Prostate gland (tissue), 2 donors: ENCODE results near the gene KANK4.

Source experiments
- POLR2A ChIP-seq: fragments of 450-650 bp; IDR thresholded peaks from one replicate; pipeline ENCODE4 v1.6.1; 2016; ENCODE audit warnings: antibody characterized with exemption, mild to moderate bottlenecking
- POLR2AphosphoS5 ChIP-seq: sonication (generic); formaldehyde crosslinking; IDR thresholded peaks from one replicate; pipeline ENCODE4 v1.6.1; 2017; ENCODE audit warnings: antibody characterized with exemption
- TF ChIP-seq, protein P1 (sequence below), 4 experiments: fragments of 200-600 bp in 2 of 4; fragments of 450-650 bp in 2 of 4; sonication (generic) in 2 of 4; IDR thresholded peaks; 1 replicate in 3 of 4; 2 replicates in 1 of 4; pipeline ENCODE4 v1.5.1; 2016 to 2019; ENCODE audit warnings: antibody characterized with exemption in 4 of 4, mild to moderate bottlenecking in 2 of 4, moderate library complexity in 2 of 4

DNA sequence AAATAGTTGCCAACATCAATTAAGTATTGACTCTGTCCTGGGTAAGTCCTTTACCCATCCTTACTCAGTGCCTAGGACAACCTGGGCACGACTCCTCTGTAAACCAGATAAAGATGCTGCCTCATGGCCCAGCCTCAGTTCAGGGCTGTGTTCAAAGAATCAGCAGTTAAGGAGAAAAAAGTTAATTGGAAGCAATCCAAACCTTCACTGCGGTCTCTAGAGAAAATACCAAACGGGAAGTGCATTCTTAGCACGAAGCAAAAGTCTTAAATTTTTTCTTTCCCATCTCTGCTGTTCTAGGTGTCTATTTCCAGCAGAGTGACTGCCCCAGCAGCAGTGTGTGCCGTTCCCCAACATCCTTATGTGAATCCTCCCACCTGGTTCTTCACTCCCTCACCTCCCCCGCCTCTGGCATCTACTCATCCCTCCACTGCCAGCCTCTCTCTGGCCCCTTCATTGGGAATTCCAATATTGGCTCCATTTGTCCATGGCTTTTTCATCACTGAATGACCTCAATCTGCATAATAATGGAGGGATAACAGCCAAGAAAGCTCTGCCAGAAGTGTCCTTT lies 23.2 kb downstream of the KANK4 start:
- TF ChIP-seq, protein P1, sequence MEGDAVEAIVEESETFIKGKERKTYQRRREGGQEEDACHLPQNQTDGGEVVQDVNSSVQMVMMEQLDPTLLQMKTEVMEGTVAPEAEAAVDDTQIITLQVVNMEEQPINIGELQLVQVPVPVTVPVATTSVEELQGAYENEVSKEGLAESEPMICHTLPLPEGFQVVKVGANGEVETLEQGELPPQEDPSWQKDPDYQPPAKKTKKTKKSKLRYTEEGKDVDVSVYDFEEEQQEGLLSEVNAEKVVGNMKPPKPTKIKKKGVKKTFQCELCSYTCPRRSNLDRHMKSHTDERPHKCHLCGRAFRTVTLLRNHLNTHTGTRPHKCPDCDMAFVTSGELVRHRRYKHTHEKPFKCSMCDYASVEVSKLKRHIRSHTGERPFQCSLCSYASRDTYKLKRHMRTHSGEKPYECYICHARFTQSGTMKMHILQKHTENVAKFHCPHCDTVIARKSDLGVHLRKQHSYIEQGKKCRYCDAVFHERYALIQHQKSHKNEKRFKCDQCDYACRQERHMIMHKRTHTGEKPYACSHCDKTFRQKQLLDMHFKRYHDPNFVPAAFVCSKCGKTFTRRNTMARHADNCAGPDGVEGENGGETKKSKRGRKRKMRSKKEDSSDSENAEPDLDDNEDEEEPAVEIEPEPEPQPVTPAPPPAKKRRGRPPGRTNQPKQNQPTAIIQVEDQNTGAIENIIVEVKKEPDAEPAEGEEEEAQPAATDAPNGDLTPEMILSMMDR (IDR thresholded peaks at IDR 0.05) = no peak
- TF ChIP-seq POLR2A (no peak), POLR2AphosphoS5 (peak; percentile 53)
